Endothelial cell of hepatic sinusoid (primary cell): Measurements from ENCODE around the gene SLC9A9.

ENCODE experiments used
- in situ Hi-C: cut with HindIII; loops from 2 replicates; pipeline ENCODE4 v1.10.0; 2017; ENCODE audit warnings: low sequenced_read_pairs

SLC9A9 gene

DNA sequence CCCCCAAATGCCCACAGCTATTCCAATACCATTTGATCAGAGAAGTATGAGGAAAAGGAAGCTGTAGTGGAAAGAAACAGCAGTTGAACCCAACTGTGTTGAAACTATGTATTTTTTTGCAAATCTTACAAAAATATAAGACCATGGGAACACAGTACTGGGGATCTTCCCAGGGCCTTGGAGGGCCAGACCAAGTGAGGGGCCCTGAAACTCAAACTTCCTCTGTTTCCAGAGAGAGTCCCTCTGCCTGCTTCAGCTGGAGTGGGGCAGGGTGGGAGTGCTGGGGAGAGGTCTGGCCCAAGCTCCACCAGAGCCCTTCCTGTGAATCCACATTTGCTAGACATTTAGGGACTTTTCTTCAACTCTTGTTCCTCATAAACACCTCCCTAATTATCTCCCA, 464.8 kb downstream of the SLC9A9 start:
- in situ Hi-C loops = no loop called here

DNA sequence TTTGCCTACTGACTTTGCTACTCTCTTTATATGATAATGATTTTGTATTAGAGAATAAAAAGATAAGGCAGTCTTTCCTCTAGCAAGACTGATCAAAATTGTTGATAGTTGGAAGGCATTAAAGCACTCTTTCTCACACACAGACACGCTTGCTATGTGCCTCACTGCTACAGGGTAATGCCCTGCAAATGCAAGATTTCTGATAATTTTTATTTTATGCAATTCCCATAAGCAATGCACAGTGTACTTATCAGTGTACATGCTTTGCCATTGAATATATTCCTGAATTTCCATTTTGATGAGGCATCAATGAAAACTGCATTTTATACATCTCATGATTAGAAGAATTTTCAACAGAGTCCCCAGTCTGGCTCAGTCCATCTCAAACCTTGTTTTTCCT, 465.5 kb downstream of the SLC9A9 start:
- in situ Hi-C loops = no loop called here

DNA sequence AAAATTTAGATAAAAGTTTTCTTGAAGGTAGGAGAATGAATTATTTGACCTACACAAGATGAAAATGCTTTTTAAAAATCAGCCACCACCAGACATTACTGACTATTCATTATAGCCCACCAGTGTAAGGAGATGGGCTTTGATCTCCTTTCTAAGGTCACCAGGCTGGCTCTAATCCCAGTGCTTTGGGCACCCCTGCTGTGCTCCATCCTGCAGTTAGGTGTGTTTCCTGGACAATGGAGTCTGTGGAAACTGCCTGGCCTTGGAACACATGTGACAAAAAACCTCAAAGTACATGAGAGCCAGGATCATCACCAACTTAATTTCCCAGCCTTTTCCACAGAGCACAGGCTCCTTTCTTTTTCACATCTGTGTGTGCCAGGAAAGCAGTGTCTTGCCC, 467.8 kb downstream of the SLC9A9 start:
- in situ Hi-C loops = no loop called here

- in situ Hi-C loops = no loop called here
Observed at GRCh38 chr3:143375698-143376097, 472.6 kb downstream of the SLC9A9 start.

GRCh38 chr3:143367171-143367570, 481.1 kb downstream of the SLC9A9 start:
- in situ Hi-C loops = loop anchor here (5.0 kb wide), 1 partner anchor 40 kb away; no protein-coding TSS in a partner anchor

DNA sequence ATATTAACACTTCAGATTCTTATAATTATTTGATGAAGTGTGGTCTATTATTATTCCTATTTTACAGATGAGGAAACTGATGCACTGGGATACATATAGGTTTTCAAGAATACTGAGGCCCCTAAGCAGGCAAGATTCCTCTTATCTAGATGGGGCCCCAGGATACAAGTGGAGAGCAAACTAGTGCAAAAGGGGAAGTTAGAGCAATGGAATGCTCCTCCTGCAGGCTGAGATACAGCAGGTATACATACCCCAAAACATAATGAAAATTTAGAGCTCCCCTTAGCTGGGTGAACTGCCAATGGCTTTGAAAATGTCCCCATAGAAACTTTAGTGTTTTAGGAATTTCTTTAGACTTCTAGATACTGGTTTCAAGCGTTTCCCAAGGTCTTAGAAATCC, 481.6 kb downstream of the SLC9A9 start:
- in situ Hi-C loops = loop anchor here (5.0 kb wide), 1 partner anchor 41 kb away; no protein-coding TSS in a partner anchor

DNA sequence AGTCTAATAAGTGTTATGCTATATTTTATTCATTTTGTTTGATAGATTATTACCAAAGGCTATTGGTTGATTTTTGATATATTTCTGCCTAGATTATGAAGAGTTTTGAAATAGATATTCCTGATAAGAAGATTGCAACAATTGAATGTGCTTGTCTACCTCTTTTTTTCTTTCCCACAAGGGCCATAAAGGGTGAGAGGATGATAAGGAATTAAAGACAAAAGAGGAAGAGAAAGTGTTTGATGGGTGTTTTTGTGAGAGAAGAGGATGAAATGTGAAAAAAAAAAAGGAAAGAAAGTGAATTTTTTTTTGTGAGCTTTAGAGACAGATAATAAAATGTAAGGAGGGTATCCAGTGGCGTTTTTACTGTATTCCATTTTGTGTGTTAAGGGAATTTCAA, 484.3 kb downstream of the SLC9A9 start:
- in situ Hi-C loops = no loop called here

DNA sequence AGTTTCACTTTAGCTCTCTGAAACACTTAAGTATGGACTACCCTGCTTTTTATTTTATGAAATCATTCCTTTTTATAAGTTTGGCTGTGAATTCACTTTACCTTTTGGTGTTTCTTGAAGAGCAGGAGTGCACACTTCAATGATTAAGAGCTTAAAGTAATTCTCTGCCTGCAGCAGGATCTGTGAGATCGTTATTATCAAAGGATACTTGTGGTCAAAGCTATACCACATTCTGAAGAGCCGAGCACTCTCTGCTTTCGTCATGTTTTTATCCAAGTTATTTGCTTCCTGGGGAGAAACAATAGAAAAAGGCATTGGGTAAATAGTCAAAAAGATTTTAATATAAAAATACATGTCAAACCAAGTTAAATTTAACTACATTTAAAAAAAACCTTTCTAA, 485.0 kb downstream of the SLC9A9 start:
- in situ Hi-C loops = no loop called here

GRCh38 chr3:143362115-143362991, 485.9 kb downstream of the SLC9A9 start:
- in situ Hi-C loops = no loop called here

DNA sequence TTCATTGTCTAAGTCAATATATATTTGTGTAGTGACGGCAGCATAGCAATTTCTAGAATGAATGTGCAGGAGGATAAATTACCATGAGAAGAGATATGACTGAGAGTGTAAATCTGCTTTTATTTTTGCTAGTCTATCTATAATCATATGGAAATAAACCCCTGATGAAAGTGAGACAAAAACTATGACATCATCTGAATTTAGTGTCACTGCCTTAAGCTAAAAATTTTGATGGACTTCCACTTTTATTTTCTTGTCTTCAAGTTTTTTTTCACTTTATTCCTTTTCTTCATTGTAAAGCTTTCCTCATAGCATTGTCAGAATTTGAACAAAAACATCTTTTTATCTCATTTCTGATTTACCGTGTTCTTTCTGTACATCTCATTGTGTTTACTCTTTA, 486.7 kb downstream of the SLC9A9 start:
- in situ Hi-C loops = no loop called here

DNA sequence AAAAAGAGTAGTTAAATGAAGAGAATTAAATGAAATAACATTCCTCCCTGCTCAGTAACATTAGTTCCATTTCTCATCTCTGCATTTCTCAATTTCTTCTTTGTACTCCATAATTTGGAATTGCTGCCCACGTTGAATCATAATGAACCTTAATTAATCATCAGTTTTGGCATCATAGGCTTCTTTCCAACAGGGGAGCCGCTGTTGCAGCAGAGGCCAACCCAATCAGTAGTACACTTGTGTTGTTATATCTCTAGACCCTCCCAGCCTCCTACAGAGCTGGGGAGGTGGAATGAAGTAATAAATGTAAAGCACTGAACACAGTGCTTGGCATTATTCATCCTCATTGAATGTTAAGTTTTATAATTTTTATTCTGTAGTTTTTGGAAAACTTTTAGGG, 488.0 kb downstream of the SLC9A9 start:
- in situ Hi-C loops = no loop called here

DNA sequence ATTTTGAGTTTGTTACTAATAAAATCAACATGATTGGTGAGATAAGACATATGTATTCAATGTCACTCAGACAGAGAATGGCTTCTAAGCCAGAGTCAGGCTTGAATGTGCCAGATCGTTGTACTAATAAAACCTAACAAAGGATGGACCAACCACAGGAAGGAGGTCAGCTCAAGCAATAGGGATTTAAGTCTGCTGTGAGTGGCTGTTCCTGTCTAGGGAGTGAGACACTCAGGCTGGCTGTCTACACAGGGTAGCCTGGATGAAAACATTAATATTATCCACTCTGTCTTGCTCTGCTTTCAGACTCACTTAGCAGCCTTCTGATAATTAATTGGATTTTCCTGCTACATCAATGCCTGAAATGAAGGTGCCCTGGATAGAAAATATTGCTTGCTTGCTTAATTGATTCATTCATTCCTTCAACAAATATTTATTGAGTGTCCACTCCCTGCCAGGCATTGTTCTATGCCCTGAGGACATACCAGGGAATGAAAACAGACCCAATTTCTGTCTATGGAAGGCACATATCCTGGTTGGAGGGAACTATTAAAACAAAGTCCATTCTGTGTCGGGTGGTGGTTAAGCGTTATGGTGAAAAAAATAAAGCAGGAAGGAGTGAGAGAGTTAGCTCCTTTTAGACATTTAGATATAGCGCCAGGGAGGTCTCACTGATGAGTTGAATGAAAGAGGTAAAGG, 489.3 kb downstream of the SLC9A9 start:
- in situ Hi-C loops = loop anchor here (5.0 kb wide), 1 partner anchor 313 kb away; no protein-coding TSS in a partner anchor

GRCh38 chr3:143358155-143358792, 490.0 kb downstream of the SLC9A9 start:
- in situ Hi-C loops = loop anchor here (5.0 kb wide), 1 partner anchor 314 kb away; no protein-coding TSS in a partner anchor

DNA sequence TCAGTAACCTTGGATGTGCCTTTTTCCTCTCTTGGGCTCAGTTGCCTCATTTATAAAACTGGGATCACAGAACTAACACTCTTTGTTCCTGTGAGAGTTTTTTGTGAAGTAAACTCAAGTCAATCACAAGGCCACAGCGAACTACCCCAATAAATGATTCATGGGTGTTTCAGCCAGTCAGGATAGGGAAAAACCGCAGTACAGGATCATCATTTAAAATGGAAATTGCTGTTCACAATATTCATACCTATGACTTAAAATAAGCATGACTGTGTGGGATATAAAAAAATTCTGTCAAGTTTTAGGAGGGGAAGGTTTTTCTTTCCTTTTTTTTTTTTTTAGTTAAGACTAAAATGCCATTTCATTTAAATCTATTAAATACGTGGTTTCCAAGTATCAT, 490.6 kb downstream of the SLC9A9 start:
- in situ Hi-C loops = loop anchor here (5.0 kb wide), 1 partner anchor 315 kb away; no protein-coding TSS in a partner anchor

- in situ Hi-C loops = loop anchor here (5.0 kb wide), 1 partner anchor 315 kb away; no protein-coding TSS in a partner anchor
Observed at GRCh38 chr3:143356839-143357238, 491.4 kb downstream of the SLC9A9 start.

DNA sequence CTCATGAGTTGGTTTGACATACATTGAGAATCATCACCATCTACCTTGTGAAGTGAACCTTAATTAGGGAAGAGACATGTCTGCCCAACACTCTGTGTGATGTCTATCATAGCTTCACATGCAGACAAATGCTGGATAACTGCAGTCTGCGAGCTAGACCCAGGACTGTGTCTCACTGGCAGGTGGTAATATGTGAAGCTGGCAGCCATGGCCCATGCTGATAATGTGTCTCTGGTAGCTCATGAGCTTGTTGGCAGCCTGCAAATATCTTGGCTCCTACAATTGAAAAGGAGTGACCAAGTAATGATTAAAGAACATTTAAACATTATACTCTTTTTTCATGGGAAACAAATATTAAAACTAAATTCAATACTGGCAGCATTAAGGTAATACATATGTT, 493.9 kb downstream of the SLC9A9 start:
- in situ Hi-C loops = no loop called here

DNA sequence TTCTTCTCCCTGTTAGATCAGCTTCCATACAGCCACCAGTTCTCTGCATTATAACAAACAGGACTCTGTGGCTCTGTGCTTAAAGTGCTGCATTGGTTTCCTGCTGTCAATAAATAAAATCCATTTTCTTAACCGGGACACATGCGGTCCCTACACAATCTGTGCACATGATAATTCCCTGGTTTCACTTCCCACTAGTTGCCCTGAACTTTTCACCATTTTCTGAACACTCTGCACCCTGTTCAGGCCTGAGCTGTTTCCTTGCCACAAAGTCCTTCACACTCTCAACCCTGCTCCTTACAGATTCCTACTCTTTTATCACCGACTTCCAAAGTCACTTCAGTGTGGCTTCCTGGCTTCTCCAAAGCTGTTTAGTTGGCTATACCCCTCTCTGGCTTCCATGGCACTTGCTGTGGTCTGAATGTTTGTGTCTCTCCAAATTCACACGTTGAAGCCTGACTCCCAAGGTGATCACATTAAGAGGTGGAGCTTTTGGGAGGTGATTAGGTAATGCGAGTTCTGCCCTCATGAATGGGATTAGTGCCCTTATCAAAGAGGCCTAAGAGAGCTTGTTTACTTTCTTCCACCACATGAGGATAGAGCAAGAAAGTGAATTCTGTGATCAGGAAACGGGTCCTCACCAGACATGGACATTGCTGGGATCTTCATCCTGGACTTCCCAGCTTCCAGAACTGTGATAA, 495.3 kb downstream of the SLC9A9 start:
- in situ Hi-C loops = no loop called here

DNA sequence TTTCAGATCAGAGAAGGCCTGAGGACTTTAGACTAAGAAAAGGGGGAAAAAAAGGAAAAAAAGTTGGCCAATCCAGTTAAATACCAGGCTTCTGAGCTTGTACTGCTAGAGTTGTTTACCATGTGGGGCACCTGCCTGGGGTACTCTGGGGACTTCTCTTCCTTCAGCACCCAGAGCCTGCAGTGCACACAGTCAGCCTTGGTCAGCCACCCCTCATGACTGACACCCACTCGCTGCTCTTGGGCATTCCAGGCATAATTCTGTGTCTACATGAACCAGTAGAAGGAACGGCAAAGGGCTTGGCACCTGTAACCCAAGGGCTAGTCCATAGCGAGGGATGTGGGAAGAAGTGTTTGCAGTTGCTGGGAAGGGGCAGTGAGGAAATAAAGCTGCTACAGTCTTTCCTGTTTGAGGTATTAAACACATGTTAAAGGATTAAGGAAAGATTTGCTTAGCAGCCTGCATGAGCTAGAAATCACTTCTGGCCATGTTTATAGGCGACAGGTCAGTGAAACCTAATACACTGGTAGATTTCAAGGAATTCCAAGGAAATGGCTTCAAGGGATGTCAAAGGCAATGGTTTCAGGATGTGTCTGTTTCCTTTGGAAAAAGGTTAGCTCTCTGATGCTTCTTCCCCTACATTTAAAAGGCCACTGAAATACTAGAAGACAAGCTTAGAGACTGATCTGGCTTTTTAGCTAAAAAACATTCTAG, 496.2 kb downstream of the SLC9A9 start:
- in situ Hi-C loops = no loop called here

- in situ Hi-C loops = no loop called here
Observed at GRCh38 chr3:143351354-143351753, 496.9 kb downstream of the SLC9A9 start.

DNA sequence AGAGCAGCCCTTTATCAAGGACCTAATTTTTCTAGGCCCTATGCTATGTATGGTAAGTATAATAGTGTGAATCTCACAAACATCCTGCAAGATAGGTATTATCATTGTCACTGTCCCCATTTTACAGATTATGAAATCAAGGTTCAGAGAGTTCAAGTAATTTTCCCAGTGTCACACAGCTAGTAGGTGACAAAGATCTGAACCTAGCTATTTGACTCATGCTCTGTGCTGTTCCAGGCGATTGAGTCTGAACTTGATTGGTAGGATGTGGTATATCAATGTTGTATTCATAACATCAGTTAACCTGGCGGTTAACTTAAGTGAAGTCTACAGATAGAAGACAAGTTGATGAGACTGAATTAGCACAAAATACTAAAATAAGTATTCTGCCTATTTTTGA, 498.8 kb downstream of the SLC9A9 start:
- in situ Hi-C loops = loop anchor here (5.0 kb wide), 1 partner anchor 83 kb away; no protein-coding TSS in a partner anchor
